NCI-H1694 (cell line): ENCODE results near the gene MAGEE2.
A peak's percentile ranks its signal among the peaks of the same experiment; 100 is the strongest.
"Not testable (repeated sequence)": the region's sequence is repeated elsewhere in the genome, so short reads cannot be mapped to it uniquely, and the experiment has no call there.

Source experiments
- DNase-seq: peaks from one replicate; lab custom pipeline; 2025; lab: John Stamatoyannopoulos, UW

The MAGEE2 gene

GRCh38 chrX:75784680-75785491, at the start of gene MAGEE2:
Gene MAGEE2, minus strand, starts transcription at chrX:75785254. Its CDS starts 203 bp downstream, at chrX:75785051.
- DNase-seq: no peak

GRCh38 chrX:75786290-75786689, 1.2 kb upstream of the MAGEE2 start:
- no peak for DNase-seq

GRCh38 chrX:75781611-75782010, 3.4 kb downstream of the MAGEE2 start:
- DNase-seq: peak; percentile 4

DNA sequence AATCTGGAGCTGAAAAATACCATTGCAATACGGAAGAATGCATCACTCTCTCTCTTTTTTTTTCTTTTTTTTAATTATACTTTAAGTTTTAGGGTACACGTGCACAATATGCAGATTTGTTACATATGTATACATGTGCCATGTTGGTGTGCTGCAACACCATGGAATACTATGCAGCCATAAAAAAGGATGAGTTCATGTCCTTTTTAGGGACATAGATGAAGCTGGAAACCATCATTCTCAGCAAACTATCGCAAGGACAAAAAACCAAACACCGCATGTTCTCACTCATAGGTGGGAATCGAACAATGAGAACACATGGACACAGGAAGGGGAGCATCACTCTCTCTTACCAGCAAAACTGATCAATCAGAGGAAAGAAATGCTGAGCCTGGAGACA, 17.0 kb downstream of the MAGEE2 start:
- DNase-seq: not testable (repeated sequence)

DNA sequence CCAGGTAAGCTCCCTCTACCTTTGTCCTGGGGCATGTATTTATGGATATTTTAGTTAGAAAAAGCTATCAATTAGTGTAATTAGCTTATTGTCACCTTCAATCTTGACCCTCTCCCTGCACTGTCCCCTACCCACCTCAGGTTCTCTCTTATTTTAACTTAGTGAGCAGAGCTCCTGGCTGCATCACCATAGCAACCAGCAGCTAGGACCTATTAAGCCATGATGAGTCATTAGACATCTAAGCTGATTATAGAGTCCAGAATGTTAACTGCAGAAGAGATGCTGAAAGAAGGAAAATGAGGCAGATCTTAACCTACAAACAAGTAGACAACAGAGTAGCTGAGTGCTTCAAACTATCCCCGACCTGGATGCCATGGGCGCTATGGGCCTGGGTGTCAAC, 36.6 kb downstream of the MAGEE2 start:
- DNase-seq: no peak

DNA sequence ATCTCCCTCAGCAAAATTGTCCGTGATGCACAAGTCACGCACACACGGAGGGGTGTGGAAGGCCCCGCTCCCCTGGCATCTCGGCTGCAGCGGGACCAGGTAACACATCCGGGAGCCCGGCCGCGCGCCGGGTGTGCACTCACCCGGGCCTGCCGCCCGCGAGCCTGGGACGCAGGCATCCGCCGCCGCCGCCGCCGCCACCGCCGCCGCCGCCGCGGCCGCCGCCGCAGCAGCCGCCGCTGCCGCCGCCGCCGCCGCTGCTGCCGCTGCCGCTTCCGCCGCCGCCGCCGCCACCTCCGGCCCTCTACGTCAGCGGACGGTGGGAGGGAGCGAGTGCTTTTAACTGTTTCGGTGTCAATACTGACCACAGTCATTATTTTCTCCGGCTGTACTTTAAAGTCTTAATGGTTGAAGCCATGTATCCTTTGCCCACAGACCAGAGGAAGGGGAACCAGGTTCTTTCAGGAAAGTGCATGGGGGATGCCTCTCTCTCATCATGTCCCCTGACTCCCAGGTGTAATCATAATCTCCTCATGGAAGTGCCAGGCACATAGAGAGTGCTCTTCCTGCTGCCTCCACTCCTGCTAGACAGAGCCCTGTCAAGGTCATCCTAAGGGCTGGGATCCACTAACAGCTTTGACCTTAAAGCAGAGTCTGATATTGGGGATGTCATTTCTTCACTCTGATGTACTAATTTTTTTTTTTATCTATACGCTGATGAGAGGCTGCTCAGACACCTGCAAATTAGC, 38.0 kb downstream of the MAGEE2 start:
- peak; percentile 1 for DNase-seq
